Body of pancreas (tissue), 4 donors: ENCODE results near the gene FES. TPM values are rescaled to one million over a fixed set of nuclear protein-coding genes. Genes with fewer than 3 reads are reported as not detected.

ENCODE experiments used
- ATAC-seq: fragments of 150-250 bp; one replicate; pipeline ENCODE4 v1.9.1; 2016
- DNase-seq, 4 donors: peaks; one replicate each; pipeline ENCODE4 v3.0.0-alpha.2; 2019
- H3K27ac ChIP-seq, 4 donors: fragments of 200-600 bp; sonication (generic); 1 replicate in 3 of 4; 2 replicates in 1 of 4; pipeline versions ENCODE4 v1.5.1 to v1.6.1; 2016 to 2019; ENCODE audit warnings: mild to moderate bottlenecking in 1 of 4, mixed read lengths in 1 of 4, moderate library complexity in 1 of 4
- H3K27me3 ChIP-seq, 2 donors: fragments of 200-600 bp; sonication (generic); one replicate each; pipeline ENCODE4 v1.6.0; 2016; ENCODE audit warnings: mild to moderate bottlenecking in 1 of 2
- H3K36me3 ChIP-seq, 2 donors: fragments of 200-600 bp; sonication (generic); replicated peaks in 1 of 2; 2 replicates each; pipeline ENCODE4 v1.5.1; 2016; ENCODE audit warnings: low read depth in 2 of 2; ENCODE audit not compliant: insufficient read depth in 1 of 2
- H3K4me1 ChIP-seq: fragments of 200-600 bp; sonication (generic); one replicate; pipeline ENCODE4 v1.6.0; 2016
- H3K4me3 ChIP-seq, 2 donors: fragments of 200-600 bp; sonication (generic); 1 replicate in 1 of 2; 2 replicates in 1 of 2; pipeline ENCODE4 v1.5.1; 2016 to 2019
- H3K9me3 ChIP-seq, 3 donors: fragments of 200-600 bp; sonication (generic); 1 replicate in 2 of 3; 2 replicates in 1 of 3; pipeline ENCODE4 v1.5.1; 2016
- CTCF ChIP-seq, 7 experiments: fragments of 450-650 bp in 4 of 7; fragments of 200-600 bp in 3 of 7; sonication (generic) in 3 of 7; IDR thresholded peaks; one replicate each; pipeline ENCODE4 v1.5.1; 2016 to 2019; ENCODE audit warnings: antibody characterized with exemption in 7 of 7
- POLR2A ChIP-seq, 3 donors: fragments of 450-650 bp; IDR thresholded peaks; one replicate each; pipeline ENCODE4 v1.6.1; 2016; ENCODE audit warnings: antibody characterized with exemption in 3 of 3, mild to moderate bottlenecking in 2 of 3
- WGBS, 2 donors: methylation state at CpG; one replicate each; pipeline ENCODE4 v1.1.5; 2017; 5-methylcytosine and 5-hydroxymethylcytosine counted together
- intact Hi-C: fragments of 100-400 bp; cut with DNase I; formaldehyde crosslinking; loops from one replicate; pipeline ENCODE4 v1.15.1; 2023
- total RNA-seq, 2 donors: library from RNA; depleted of rRNA; stranded (reverse); fragments of >200 nt; gene quantifications; one replicate each; pipeline ENCODE4 v1.1.0, GENCODE V29; 2016

FES gene
- total RNA-seq, 2 donors from 2014 or later, result 16.9 to 24.4 TPM

- Histone ChIP-seq H3K27ac (peak overlapping the region in 3 of 4 donors; percentile 24 to 35 (median 24)), H3K27me3 (no peaks in the 10 kb centered on the region), H3K36me3 (no peaks in the 10 kb centered on the region), H3K4me3 (no peak overlapping the region), H3K4me1 (peaks cover 55% of the 10 kb centered on the region), H3K9me3 (no peaks in the 10 kb centered on the region)
- no peak for DNase-seq
- no peak for ATAC-seq
- WGBS, 2 donors, result 68 to 78% methylated on average over 3 of the region's 3 CpGs
- intact Hi-C loops, result no loop called here
- TF ChIP-seq POLR2A (IDR thresholded peaks at IDR 0.05), result no peak
- TF ChIP-seq CTCF (IDR thresholded peaks at IDR 0.05), result no peak
Observed at GRCh38 chr15:90866800-90867199, 17.5 kb upstream of the FES start.

GRCh38 chr15:90868261-90868689 lies 16.0 kb upstream of the FES start, which contains the start of gene FURIN:
FURIN (plus strand) TSS chr15:90868588; CDS start chr15:90875741, 7,153 bp downstream.
- WGBS, 2 donors, result 82 to 86% methylated on average over 6 of the region's 6 CpGs
- no peak for ATAC-seq

GRCh38 chr15:90869140-90869541 lies 15.2 kb upstream of the FES start:
- Histone ChIP-seq H3K36me3 (no peaks in the 10 kb centered on the region), H3K27me3 (no peaks in the 10 kb centered on the region), H3K4me1 (peaks cover 66% of the 10 kb centered on the region), H3K4me3 (no peak overlapping the region), H3K9me3 (no peaks in the 10 kb centered on the region), H3K27ac (peak overlapping the region in 3 of 4 donors; percentile 3 to 95 (median 92))
- DNase-seq, result no peak
- intact Hi-C loops, result no loop called here
- ATAC-seq, result no peak
- TF ChIP-seq CTCF (IDR thresholded peaks at IDR 0.05), result no peak
- no peak for TF ChIP-seq POLR2A (IDR thresholded peaks at IDR 0.05)

More at GRCh38 chr15:90868261-90868689, 16.0 kb upstream of the FES start, which contains the start of gene FURIN:
- DNase-seq, result peak in 2 of 4 donors; percentile 26 to 31
- Histone ChIP-seq H3K4me3 (no peak within 1 kb of the TSS), H3K27me3 (no peaks in the 10 kb centered on the region), H3K36me3 (no peaks in the 10 kb centered on the region), H3K4me1 (peaks cover 59% of the 10 kb centered on the region), H3K27ac (peak within 1 kb of the TSS in 3 of 4 donors; percentile 3 to 95 (median 92)), H3K9me3 (no peaks in the 10 kb centered on the region)
- intact Hi-C loops, result no loop called here
- TF ChIP-seq POLR2A (IDR thresholded peaks at IDR 0.05) (no peak), CTCF (IDR thresholded peaks at IDR 0.05) (no peak)

GRCh38 chr15:90869601-90870353 lies 14.5 kb upstream of the FES start:
- WGBS, 2 donors, result 40 to 46% methylated on average over 5 to 9 of the region's 9 CpGs
- ATAC-seq, result peak; percentile 11
- Histone ChIP-seq H3K4me1 (peaks cover 72% of the 10 kb centered on the region), H3K27ac (peak overlapping the region; percentile 83 to 95 (median 90)), H3K9me3 (no peaks in the 10 kb centered on the region), H3K27me3 (no peaks in the 10 kb centered on the region), H3K36me3 (no peaks in the 10 kb centered on the region), H3K4me3 (no peak overlapping the region)
- intact Hi-C loops, result no loop called here
- peak in 3 of 4 donors; percentile 53 to 78 (median 58) for DNase-seq
- no peak for TF ChIP-seq CTCF (IDR thresholded peaks at IDR 0.05)
- peak in 1 of 3 donors; percentile 34 for TF ChIP-seq POLR2A (IDR thresholded peaks at IDR 0.05)
